GM21526 (cell line): Measurements from ENCODE around the gene ASTN2.
A peak's percentile ranks its signal among the peaks of the same experiment; 100 is the strongest.
"Not testable (repeated sequence)": the region's sequence is repeated elsewhere in the genome, so short reads cannot be mapped to it uniquely, and the experiment has no call there.

Experiments
- ATAC-seq: cut with Tn5 transposase; IDR thresholded peaks from one replicate; pipeline ENCODE4 v1.9.1; 2021; ENCODE audit warnings: moderate library complexity; ENCODE audit not compliant: unreplicated experiment, low FRiP score

Gene ASTN2

GRCh38 chr9:116942593-116943061, 472.2 kb downstream of the ASTN2 start:
- ATAC-seq = peak; percentile 60

- ATAC-seq = no peak
These were observed 473.6 kb downstream of the ASTN2 start for GRCh38 chr9:116941266-116941665.

GRCh38 chr9:116940614-116941215, 474.1 kb downstream of the ASTN2 start:
- no peak for ATAC-seq

GRCh38 chr9:116939614-116940013, 475.2 kb downstream of the ASTN2 start:
- ATAC-seq = no peak

- ATAC-seq = no peak
These were observed 475.7 kb downstream of the ASTN2 start for GRCh38 chr9:116939161-116939560.

- no peak for ATAC-seq
These were observed 477.5 kb downstream of the ASTN2 start for GRCh38 chr9:116937361-116937760.

GRCh38 chr9:116935149-116935897, 479.5 kb downstream of the ASTN2 start:
- peak; percentile 77 for ATAC-seq

GRCh38 chr9:116934131-116934530, 480.7 kb downstream of the ASTN2 start:
- ATAC-seq = no peak

- no peak for ATAC-seq
These were observed 481.6 kb downstream of the ASTN2 start for GRCh38 chr9:116933251-116933650.

GRCh38 chr9:116929621-116930020, 485.2 kb downstream of the ASTN2 start:
- no peak for ATAC-seq

- no peak for ATAC-seq
These were observed 486.0 kb downstream of the ASTN2 start for GRCh38 chr9:116928884-116929283.

GRCh38 chr9:116928289-116928688, 486.6 kb downstream of the ASTN2 start:
- no peak for ATAC-seq

- ATAC-seq = no peak
These were observed 487.1 kb downstream of the ASTN2 start for GRCh38 chr9:116927726-116928125.

- ATAC-seq = no peak
These were observed 489.7 kb downstream of the ASTN2 start for GRCh38 chr9:116925121-116925520.

- ATAC-seq = no peak
These were observed 490.3 kb downstream of the ASTN2 start for GRCh38 chr9:116924462-116925110.

GRCh38 chr9:116917895-116918508, 496.9 kb downstream of the ASTN2 start:
- not testable (repeated sequence) for ATAC-seq

GRCh38 chr9:116913536-116913935, 501.3 kb downstream of the ASTN2 start:
- ATAC-seq = no peak

GRCh38 chr9:116910201-116910600, 504.7 kb downstream of the ASTN2 start:
- no peak for ATAC-seq

- ATAC-seq = no peak
These were observed 506.9 kb downstream of the ASTN2 start for GRCh38 chr9:116907989-116908388.

- ATAC-seq = no peak
These were observed 509.7 kb downstream of the ASTN2 start for GRCh38 chr9:116905171-116905588.

GRCh38 chr9:116904165-116904564, 510.7 kb downstream of the ASTN2 start:
- no peak for ATAC-seq
